Gastrocnemius medialis (tissue), 4 donors: Measurements from ENCODE around the gene GSK3B. TPM values are rescaled to one million over a fixed set of nuclear protein-coding genes. Genes with fewer than 3 reads are reported as not detected.

Experiments used
- ATAC-seq, 2 donors: fragments of 150-250 bp; one replicate each; pipeline ENCODE4 v1.9.1; 2016
- DNase-seq, 2 donors: peaks; one replicate each; pipeline ENCODE4 v3.0.0-alpha.2; 2019
- H3K27ac ChIP-seq, 4 donors: fragments of 200-600 bp; sonication (generic); 1 replicate in 1 of 4; 2 replicates in 3 of 4; pipeline ENCODE4 v1.5.1; 2016 to 2018; ENCODE audit warnings: mild to moderate bottlenecking in 2 of 4, moderate library complexity in 1 of 4
- H3K27me3 ChIP-seq, 3 donors: fragments of 200-600 bp; sonication (generic) in 2 of 3; 1 replicate in 1 of 3; 2 replicates in 2 of 3; pipeline versions ENCODE4 v1.5.1 to v1.6.0; 2016 to 2019; ENCODE audit warnings: mild to moderate bottlenecking in 1 of 3, moderate library complexity in 1 of 3
- H3K36me3 ChIP-seq, 2 donors: fragments of 200-600 bp; sonication (generic) in 1 of 2; one replicate each; pipeline ENCODE4 v1.5.1; 2017 to 2018
- H3K4me1 ChIP-seq, 2 donors: fragments of 200-600 bp; sonication (generic) in 1 of 2; one replicate each; pipeline ENCODE4 v1.5.1; 2016 to 2017; ENCODE audit warnings: mild to moderate bottlenecking in 2 of 2
- H3K4me3 ChIP-seq, 4 donors: fragments of 200-600 bp; sonication (generic) in 3 of 4; 1 replicate in 1 of 4; 2 replicates in 3 of 4; pipeline ENCODE4 v1.5.1; 2016 to 2019; ENCODE audit warnings: mild to moderate bottlenecking in 2 of 4
- H3K9me3 ChIP-seq, 3 donors: fragments of 200-600 bp; sonication (generic) in 2 of 3; 1 replicate in 1 of 3; 2 replicates in 2 of 3; pipeline ENCODE4 v1.5.1; 2016 to 2019
- CTCF ChIP-seq, 5 experiments: fragments of 450-650 bp in 3 of 5; fragments of 200-600 bp in 2 of 5; sonication (generic) in 2 of 5; IDR thresholded peaks in 4 of 5; conservative IDR thresholded peaks in 1 of 5; 1 replicate in 4 of 5; 2 replicates in 1 of 5; pipeline ENCODE4 v1.5.1; 2016 to 2019; ENCODE audit warnings: antibody characterized with exemption in 5 of 5, mild to moderate bottlenecking in 3 of 5, moderate library complexity in 3 of 5
- POLR2A ChIP-seq, 2 donors: fragments of 450-650 bp; IDR thresholded peaks; one replicate each; pipeline ENCODE4 v1.6.1; 2017; ENCODE audit warnings: antibody characterized with exemption in 2 of 2, mild to moderate bottlenecking in 2 of 2, moderate library complexity in 2 of 2
- in situ Hi-C, 4 donors: fragments of 200-750 bp; cut with MboI; loops; one replicate each; pipeline versions ENCODE4 v1.15.0 to v1.8.0; 2017; ENCODE audit warnings: low sequenced_read_pairs in 4 of 4
- intact Hi-C: fragments of 100-400 bp; cut with DNase I; formaldehyde crosslinking; loops from one replicate; pipeline ENCODE4 v1.15.1; 2023; ENCODE audit warnings: low total_unique reads
- total RNA-seq, 4 donors: library from RNA; depleted of rRNA; stranded (reverse); fragments of >200 nt; gene quantifications; one replicate each; pipeline versions ENCODE4 v1.1.0 to v1.2.3, GENCODE V29; 2016

The GSK3B gene
- total RNA-seq, 4 donors from 2014 or later = 30.7 to 47.4 (median 35.4) TPM

GRCh38 chr3:120102232-120102631 is 8.0 kb upstream of the GSK3B start:
- intact Hi-C loops (no loop called here), in situ Hi-C loops (no loop called here)
- H3K4me3 ChIP-seq = no peak overlapping the region
- H3K27me3 ChIP-seq = no peaks in the 10 kb centered on the region
- no peaks in the 10 kb centered on the region for H3K36me3 ChIP-seq
- TF ChIP-seq POLR2A (IDR thresholded peaks at IDR 0.05) (no peak), CTCF (IDR thresholded peaks at IDR 0.05 in 4 of 5, conservative IDR thresholded peaks at IDR 0.05 in 1 of 5) (no peak)
- DNase-seq (no peak), ATAC-seq (no peak)
- peaks cover 4 to 13% of the 10 kb centered on the region in 2 donors for H3K4me1 ChIP-seq
- no peak overlapping the region for H3K27ac ChIP-seq
- H3K9me3 ChIP-seq = no peaks in the 10 kb centered on the region

GRCh38 chr3:120101624-120102023 is 7.4 kb upstream of the GSK3B start:
- TF ChIP-seq CTCF (IDR thresholded peaks at IDR 0.05 in 4 of 5, conservative IDR thresholded peaks at IDR 0.05 in 1 of 5) (no peak), POLR2A (IDR thresholded peaks at IDR 0.05) (no peak)
- DNase-seq (no peak), ATAC-seq (no peak)
- Histone ChIP-seq H3K27ac (no peak overlapping the region), H3K36me3 (no peaks in the 10 kb centered on the region), H3K9me3 (no peaks in the 10 kb centered on the region), H3K4me1 (peaks cover 4 to 18% of the 10 kb centered on the region in 2 donors), H3K27me3 (no peaks in the 10 kb centered on the region), H3K4me3 (no peak overlapping the region)
- intact Hi-C loops = no loop called here
- in situ Hi-C loops = no loop called here

GRCh38 chr3:120100711-120101110 is 6.5 kb upstream of the GSK3B start:
- intact Hi-C loops = no loop called here
- Histone ChIP-seq H3K36me3 (no peaks in the 10 kb centered on the region), H3K27ac (no peak overlapping the region), H3K4me3 (no peak overlapping the region), H3K9me3 (no peaks in the 10 kb centered on the region), H3K4me1 (peaks cover 10 to 28% of the 10 kb centered on the region in 2 donors), H3K27me3 (no peaks in the 10 kb centered on the region)
- DNase-seq (no peak), ATAC-seq (no peak)
- in situ Hi-C loops = no loop called here
- TF ChIP-seq POLR2A (IDR thresholded peaks at IDR 0.05) (no peak), CTCF (IDR thresholded peaks at IDR 0.05 in 4 of 5, conservative IDR thresholded peaks at IDR 0.05 in 1 of 5) (no peak)

- intact Hi-C loops = loop anchor here (5.0 to 10.0 kb wide), 3 partner anchors 319 to 634 kb away; partner anchors contain the start of genes CFAP91, POGLUT1 and TMEM39A
- in situ Hi-C loops = loop anchor here in 2 of 4 donors (10.0 to 25.0 kb wide), 4 partner anchors 106 to 636 kb away; partner anchors contain the start of genes COX17 (in 1 of the 2), POGLUT1 (in 1 of the 2) and TMEM39A (in 1 of the 2)
- no peak for ATAC-seq
Observed at GRCh38 chr3:120098710-120099109, 4.5 kb upstream of the GSK3B start.

More at GRCh38 chr3:120098710-120099109, 4.5 kb upstream of the GSK3B start:
- no peaks in the 10 kb centered on the region for H3K27me3 ChIP-seq
- H3K4me1 ChIP-seq = peaks cover 10 to 28% of the 10 kb centered on the region in 2 donors
- H3K36me3 ChIP-seq = no peaks in the 10 kb centered on the region
- DNase-seq = no peak
- H3K27ac ChIP-seq = no peak overlapping the region
- no peak overlapping the region for H3K4me3 ChIP-seq
- TF ChIP-seq CTCF (IDR thresholded peaks at IDR 0.05 in 4 of 5, conservative IDR thresholded peaks at IDR 0.05 in 1 of 5) (no peak), POLR2A (IDR thresholded peaks at IDR 0.05) (no peak)
- H3K9me3 ChIP-seq = no peaks in the 10 kb centered on the region
